ENCODE data around the gene H6PD. TPM values are rescaled to one million over a fixed set of nuclear protein-coding genes. Genes with fewer than 3 reads are reported as not detected.
A peak's percentile ranks its signal among the peaks of the same experiment; 100 is the strongest.

Gene H6PD
- polyA plus RNA-seq, 1 donor (not counting 4 experiments of a cell fraction or from before 2014, with no cell fraction given) = 3.3 TPM

- Histone ChIP-seq H3K27ac (ENCODE audit: control insufficient read depth, insufficient read depth, low read length) (no peak overlapping the region), H3K4me1 (ENCODE audit: control insufficient read depth, extremely low read depth, insufficient read depth, low read length) (peaks cover 60% of the 10 kb centered on the region), H3K9ac (ENCODE audit: control insufficient read depth, extremely low read depth, insufficient read depth, low read length) (no peak overlapping the region), H3K27me3 (ENCODE audit: control insufficient read depth, extremely low read depth, insufficient read depth, low read length) (no peaks in the 10 kb centered on the region), H3K4me3 (ENCODE audit: control insufficient read depth in 2 of 3, extremely low read depth in 1 of 3, insufficient read depth in 2 of 3, low read depth in 1 of 3, low read length in 3 of 3) (no peak overlapping the region), H3K4me2 (ENCODE audit: control insufficient read depth, extremely low read depth, insufficient read depth, low read depth, low read length) (peak overlapping the region; percentile 56), H2AFZ (ENCODE audit: control insufficient read depth, low read length) (peak overlapping the region; percentile 55), H3K36me3 (ENCODE audit: control insufficient read depth in 2 of 2, extremely low read depth in 1 of 2, insufficient read depth in 2 of 2, low read length in 2 of 2) (no peaks in the 10 kb centered on the region), H4K20me1 (ENCODE audit: control insufficient read depth, extremely low read depth, insufficient read depth, low read length) (no peaks in the 10 kb centered on the region), H3K9me3 (ENCODE audit: control insufficient read depth, low read depth, low read length) (no peaks in the 10 kb centered on the region), H3K79me2 (ENCODE audit: control insufficient read depth, insufficient read depth, low read length) (no peaks in the 10 kb centered on the region), H3K9me1 (ENCODE audit: control insufficient read depth, extremely low read depth, insufficient read depth, low read length) (peaks cover 4% of the 10 kb centered on the region)
- TF ChIP-seq EZH2 (IDR thresholded peaks at IDR 0.05; ENCODE audit: low read length) (no peak), CTCF (optimal IDR thresholded peaks at IDR 0.05 in 1 of 3, IDR thresholded peaks at IDR 0.05 in 1 of 3, conservative IDR thresholded peaks at IDR 0.05 in 1 of 3; ENCODE audit: extremely low read depth in 1 of 3, insufficient read depth in 2 of 3, low read length in 3 of 3) (peak in 1 of 3 experiments; percentile 14)
- FAIRE-seq (no peak), DNase-seq (ENCODE audit: low read depth, low spot score) (no peak)
- dilution Hi-C loops (cut with MboI; ENCODE audit: extremely low pct_ligation_motif_present, low sequenced_read_pairs) = no loop called here
These were observed 35.8 kb upstream of the H6PD start for GRCh38 chr1:9198538-9199361.

DNA sequence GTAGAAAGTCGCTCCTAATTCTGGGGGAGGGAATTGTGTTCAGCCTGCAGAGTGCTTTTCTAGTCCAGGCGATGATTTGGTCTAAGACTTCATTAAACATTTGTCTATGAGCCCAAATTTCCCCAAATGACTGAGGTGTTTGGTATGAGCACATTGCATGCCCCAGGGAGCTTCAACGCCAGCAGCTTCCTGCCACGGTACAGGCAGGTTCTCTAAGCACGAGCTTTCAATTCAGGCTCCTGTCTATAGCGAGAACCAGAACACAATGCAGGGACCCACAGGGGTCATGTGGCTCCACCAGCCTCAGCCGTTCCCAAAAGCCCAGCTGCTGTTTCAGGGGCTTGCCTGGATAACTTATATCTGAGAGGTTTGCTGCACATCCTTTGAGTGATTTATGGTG, 34.1 kb upstream of the H6PD start:
- peak overlapping the region; percentile 95 for H3K4me2 ChIP-seq (ENCODE audit: control insufficient read depth, extremely low read depth, insufficient read depth, low read depth, low read length)
- no peaks in the 10 kb centered on the region for H4K20me1 ChIP-seq (ENCODE audit: control insufficient read depth, extremely low read depth, insufficient read depth, low read length)
- H3K36me3 ChIP-seq (ENCODE audit: control insufficient read depth in 2 of 2, extremely low read depth in 1 of 2, insufficient read depth in 2 of 2, low read length in 2 of 2) = no peaks in the 10 kb centered on the region
- no peak overlapping the region for H2AFZ ChIP-seq (ENCODE audit: control insufficient read depth, low read length)
- no peak for TF ChIP-seq CTCF (optimal IDR thresholded peaks at IDR 0.05 in 1 of 3, IDR thresholded peaks at IDR 0.05 in 1 of 3, conservative IDR thresholded peaks at IDR 0.05 in 1 of 3; ENCODE audit: extremely low read depth in 1 of 3, insufficient read depth in 2 of 3, low read length in 3 of 3)
- DNase-seq (ENCODE audit: low read depth, low spot score) (no peak), FAIRE-seq (peak; percentile 99)
- H3K4me3 ChIP-seq (ENCODE audit: control insufficient read depth in 2 of 3, extremely low read depth in 1 of 3, insufficient read depth in 2 of 3, low read depth in 1 of 3, low read length in 3 of 3) = peak overlapping the region in 1 of 3 experiments; percentile 76
- H3K79me2 ChIP-seq (ENCODE audit: control insufficient read depth, insufficient read depth, low read length) = no peaks in the 10 kb centered on the region
- no peaks in the 10 kb centered on the region for H3K9me3 ChIP-seq (ENCODE audit: control insufficient read depth, low read depth, low read length)
- dilution Hi-C loops (cut with MboI; ENCODE audit: extremely low pct_ligation_motif_present, low sequenced_read_pairs) = no loop called here
- peak overlapping the region; percentile 76 for H3K9ac ChIP-seq (ENCODE audit: control insufficient read depth, extremely low read depth, insufficient read depth, low read length)
- H3K27me3 ChIP-seq (ENCODE audit: control insufficient read depth, extremely low read depth, insufficient read depth, low read length) = no peaks in the 10 kb centered on the region
- peaks cover 4% of the 10 kb centered on the region for H3K9me1 ChIP-seq (ENCODE audit: control insufficient read depth, extremely low read depth, insufficient read depth, low read length)
- peak overlapping the region; percentile 56 for H3K27ac ChIP-seq (ENCODE audit: control insufficient read depth, insufficient read depth, low read length)
- H3K4me1 ChIP-seq (ENCODE audit: control insufficient read depth, extremely low read depth, insufficient read depth, low read length) = peaks cover 60% of the 10 kb centered on the region

Data from keratinocyte (primary cell).